H9 (cell line): ENCODE measurements around the gene LPAR3. TPM values are rescaled to one million over a fixed set of nuclear protein-coding genes. Genes with fewer than 3 reads are reported as not detected.

Experiments used
- DNase-seq: peaks from one replicate; pipeline ENCODE4 v3.0.0-alpha.2; 2017
- H2AFZ ChIP-seq: one replicate; pipeline ENCODE4 v1.6.1; 2013; ENCODE audit warnings: mild to moderate bottlenecking, low read length, control low read depth, moderate library complexity
- H2AK5ac ChIP-seq: 2 replicates; pipeline ENCODE4 v1.6.1; 2013; ENCODE audit warnings: low read length, control low read depth, mixed read lengths; ENCODE audit not compliant: insufficient read length
- H2BK120ac ChIP-seq: one replicate; pipeline ENCODE4 v1.6.1; 2013; ENCODE audit warnings: low read depth, mild to moderate bottlenecking, low read length, control low read depth, inconsistent platforms; ENCODE audit not compliant: poor library complexity, severe bottlenecking
- H2BK12ac ChIP-seq: 2 replicates; pipeline ENCODE4 v1.6.1; 2013; ENCODE audit warnings: low read length, control low read depth, mixed read lengths, low read depth; ENCODE audit not compliant: insufficient read length
- H2BK15ac ChIP-seq: 2 replicates; pipeline ENCODE4 v1.6.1; 2013; ENCODE audit warnings: low read depth, low read length, control low read depth
- H2BK20ac ChIP-seq: one replicate; pipeline ENCODE4 v1.6.1; 2013; ENCODE audit warnings: low read depth, mild to moderate bottlenecking, low read length, control low read depth, inconsistent platforms; ENCODE audit not compliant: poor library complexity, severe bottlenecking
- H2BK5ac ChIP-seq: 2 replicates; pipeline ENCODE4 v1.6.1; 2013; ENCODE audit warnings: low read length, control low read depth, mixed read lengths; ENCODE audit not compliant: insufficient read length
- H3K14ac ChIP-seq: 2 replicates; pipeline ENCODE4 v1.6.1; 2013; ENCODE audit warnings: low read length, control low read depth; ENCODE audit not compliant: insufficient read depth
- H3K18ac ChIP-seq: 2 replicates; pipeline ENCODE4 v1.6.1; 2013; ENCODE audit warnings: low read depth, mild to moderate bottlenecking, mixed read lengths, low read length, control low read depth; ENCODE audit not compliant: insufficient read length
- H3K23ac ChIP-seq: 2 replicates; pipeline ENCODE4 v1.6.1; 2013; ENCODE audit warnings: low read length, control low read depth, mixed read lengths, low read depth; ENCODE audit not compliant: insufficient read length
- H3K23me2 ChIP-seq: 2 replicates; pipeline ENCODE4 v1.6.1; 2013; ENCODE audit warnings: low read depth, mild to moderate bottlenecking, mixed read lengths, low read length, control low read depth; ENCODE audit not compliant: insufficient read length, poor library complexity, severe bottlenecking
- H3K27ac ChIP-seq: 2 replicates; pipeline ENCODE4 v1.5.1; 2013; ENCODE audit warnings: low read length, control low read depth, mixed read lengths, low read depth; ENCODE audit not compliant: insufficient read length
- H3K27me3 ChIP-seq: 2 replicates; pipeline ENCODE4 v1.6.1; 2013; ENCODE audit warnings: low read length, control low read depth, inconsistent platforms; ENCODE audit not compliant: insufficient read depth
- H3K4ac ChIP-seq: 2 replicates; pipeline ENCODE4 v1.6.1; 2013; ENCODE audit warnings: low read depth, mild to moderate bottlenecking, control low read depth, inconsistent platforms, low read length, moderate library complexity
- H3K4me1 ChIP-seq: 2 replicates; pipeline ENCODE4 v1.6.1; 2013; ENCODE audit warnings: low read length, control low read depth, inconsistent platforms; ENCODE audit not compliant: insufficient read depth
- H3K4me2 ChIP-seq: 2 replicates; pipeline ENCODE4 v1.6.1; 2013; ENCODE audit warnings: low read length, control low read depth, mixed read lengths; ENCODE audit not compliant: insufficient read length, insufficient read depth
- H3K56ac ChIP-seq: 2 replicates; pipeline ENCODE4 v1.6.1; 2013; ENCODE audit warnings: low read depth, mild to moderate bottlenecking, mixed read lengths, low read length, control low read depth; ENCODE audit not compliant: insufficient read length
- H3K79me1 ChIP-seq: 2 replicates; pipeline ENCODE4 v1.6.1; 2013; ENCODE audit warnings: low read depth, mild to moderate bottlenecking, moderate library complexity, low read length, control low read depth, inconsistent platforms; ENCODE audit not compliant: insufficient read depth, poor library complexity, severe bottlenecking
- H3K79me2 ChIP-seq: 2 replicates; pipeline ENCODE4 v1.6.1; 2013; ENCODE audit warnings: low read length, control low read depth, inconsistent platforms; ENCODE audit not compliant: insufficient read depth
- H3K9ac ChIP-seq: 2 replicates; pipeline ENCODE4 v1.6.1; 2013; ENCODE audit warnings: low read length, control low read depth, mixed read lengths; ENCODE audit not compliant: insufficient read length; ENCODE audit errors: extremely low read depth
- H3K9me3 ChIP-seq: one replicate; pipeline ENCODE4 v1.6.1; 2013; ENCODE audit warnings: low read depth, low read length, inconsistent platforms; ENCODE audit not compliant: control insufficient read depth
- H3T11ph ChIP-seq: one replicate; pipeline ENCODE4 v1.6.1; 2013; ENCODE audit warnings: mild to moderate bottlenecking, low read length, control low read depth, inconsistent platforms
- H4K20me1 ChIP-seq: one replicate; pipeline ENCODE4 v1.6.1; 2013; ENCODE audit not compliant: control insufficient read depth, insufficient read length, insufficient read depth
- H4K5ac ChIP-seq: 2 replicates; pipeline ENCODE4 v1.6.1; 2013; ENCODE audit warnings: low read depth, mild to moderate bottlenecking, mixed read lengths, low read length, control low read depth; ENCODE audit not compliant: insufficient read length
- H4K8ac ChIP-seq: replicated peaks from 2 replicates; pipeline ENCODE4 v1.6.1; 2013; ENCODE audit warnings: low read length, control low read depth, mixed read lengths, low read depth; ENCODE audit not compliant: insufficient read length
- H4K91ac ChIP-seq: 2 replicates; pipeline ENCODE4 v1.6.1; 2013; ENCODE audit warnings: low read depth, mild to moderate bottlenecking, moderate library complexity, mixed read lengths, low read length, control low read depth; ENCODE audit not compliant: insufficient read length
- H3K27ac Mint-ChIP-seq, 3 experiments: 2 replicates in 2 of 3; 3 replicates in 1 of 3; pipeline ENCODE4 v1.8.0; 2020 to 2021; ENCODE audit warnings: mixed read lengths in 3 of 3, mild to moderate bottlenecking in 1 of 3, moderate library complexity in 1 of 3
- H3K27me3 Mint-ChIP-seq: 2 replicates; pipeline ENCODE4 v1.8.0; 2021; ENCODE audit warnings: low read depth, mild to moderate bottlenecking, moderate library complexity, mixed read lengths
- H3K36me3 Mint-ChIP-seq, 3 experiments: 2 replicates in 2 of 3; 3 replicates in 1 of 3; pipeline ENCODE4 v1.8.0; 2020 to 2021; ENCODE audit warnings: low read depth in 3 of 3, mixed read lengths in 3 of 3; ENCODE audit not compliant: insufficient read depth in 1 of 3
- H3K4me1 Mint-ChIP-seq, 2 experiments: 2 replicates each; pipeline ENCODE4 v1.8.0; 2020; ENCODE audit warnings: mixed read lengths in 2 of 2
- H3K4me3 Mint-ChIP-seq, 2 experiments: 2 replicates in 1 of 2; 3 replicates in 1 of 2; pipeline ENCODE4 v1.8.0; 2020 to 2021; ENCODE audit warnings: mild to moderate bottlenecking in 2 of 2, mixed read lengths in 2 of 2, moderate library complexity in 1 of 2
- H3K9me3 Mint-ChIP-seq, 2 experiments: 2 replicates in 1 of 2; 3 replicates in 1 of 2; pipeline ENCODE4 v1.8.0; 2020; ENCODE audit warnings: mild to moderate bottlenecking in 2 of 2, mixed read lengths in 2 of 2, moderate library complexity in 1 of 2
- CTCF ChIP-seq: fragments of 200-600 bp; sonication (generic); conservative IDR thresholded peaks from 3 replicates; pipeline ENCODE4 v1.8.0; 2021; ENCODE audit warnings: antibody characterized with exemption, mild to moderate bottlenecking
- WGBS: extraction: QIAGEN DNeasy Blood & Tissue Kit; methylation state at CpG from one replicate; pipeline ENCODE4 v1.1.7; 2013; ENCODE audit warnings: missing lambda C conversion rate, low lambda C conversion rate, mixed read lengths; ENCODE audit not compliant: insufficient read length; ENCODE audit errors: extremely low coverage; 5-methylcytosine and 5-hydroxymethylcytosine counted together
- total RNA-seq: library from RNA; stranded (reverse); gene quantifications from 2 replicates; pipeline ENCODE4 v1.2.1, GENCODE V29; 2021

LPAR3 gene
- total RNA-seq, 1 experiment from 2014 or later, result 3.0 TPM

DNA sequence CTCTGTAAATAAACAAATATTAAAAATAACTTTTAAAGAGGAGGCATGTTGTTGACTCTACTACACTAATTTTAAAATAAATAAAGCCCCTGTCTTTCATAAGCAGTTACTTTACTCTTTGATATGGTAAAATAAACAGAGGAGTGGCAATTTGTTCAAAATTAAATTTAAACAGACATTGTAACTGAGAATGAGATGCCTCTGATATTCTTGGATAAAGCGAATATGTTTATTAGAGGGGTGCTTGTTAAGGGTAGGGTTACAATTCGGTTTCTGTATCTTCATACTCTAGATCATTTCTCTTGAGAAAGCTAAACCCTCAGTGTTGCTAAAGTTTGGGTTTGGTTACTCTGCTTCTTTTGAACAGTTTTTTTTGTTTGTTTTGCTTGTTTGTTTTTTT lies 19.6 kb downstream of the LPAR3 start:
- Histone ChIP-seq H2AK5ac (no peak overlapping the region), H3K27ac (no peak overlapping the region), H3K4me2 (no peak overlapping the region), H2BK120ac (no peak overlapping the region), H3K4me1 (no peaks in the 10 kb centered on the region), H4K5ac (no peak overlapping the region), H3K9me3 (no peaks in the 10 kb centered on the region), H3K23me2 (no peaks in the 10 kb centered on the region), H4K8ac (no peak overlapping the region), H4K20me1 (no peaks in the 10 kb centered on the region), H2AFZ (no peak overlapping the region), H2BK15ac (no peak overlapping the region), H2BK5ac (no peak overlapping the region), H4K91ac (no peak overlapping the region), H3T11ph (no peak overlapping the region), H3K9ac (no peak overlapping the region), H2BK20ac (no peak overlapping the region), H3K14ac (no peak overlapping the region), H3K27me3 (no peaks in the 10 kb centered on the region), H3K79me1 (no peaks in the 10 kb centered on the region), H3K79me2 (no peaks in the 10 kb centered on the region), H2BK12ac (no peak overlapping the region), H3K56ac (no peak overlapping the region), H3K4ac (no peak overlapping the region), H3K18ac (no peak overlapping the region), H3K23ac (no peak overlapping the region)
- no peak for TF ChIP-seq CTCF
- no peaks in the 10 kb centered on the region for H3K4me1 Mint-ChIP-seq
- no peaks in the 10 kb centered on the region for H3K9me3 Mint-ChIP-seq
- H3K27me3 Mint-ChIP-seq, result peaks cover 6% of the 10 kb centered on the region
- WGBS, result no CpG with 5 or more reads among the region's 2 CpGs
- DNase-seq, result no peak
- no peak overlapping the region for H3K4me3 Mint-ChIP-seq
- no peak overlapping the region; a peak in 1 of 7 replicates for H3K27ac Mint-ChIP-seq
- H3K36me3 Mint-ChIP-seq, result peaks cover 0 to 4% (median 0%) of the 10 kb centered on the region in 3 experiments; a peak in 2 of 7 replicates
